ENCODE results near the gene ZNHIT1.

ZNHIT1 gene

DNA sequence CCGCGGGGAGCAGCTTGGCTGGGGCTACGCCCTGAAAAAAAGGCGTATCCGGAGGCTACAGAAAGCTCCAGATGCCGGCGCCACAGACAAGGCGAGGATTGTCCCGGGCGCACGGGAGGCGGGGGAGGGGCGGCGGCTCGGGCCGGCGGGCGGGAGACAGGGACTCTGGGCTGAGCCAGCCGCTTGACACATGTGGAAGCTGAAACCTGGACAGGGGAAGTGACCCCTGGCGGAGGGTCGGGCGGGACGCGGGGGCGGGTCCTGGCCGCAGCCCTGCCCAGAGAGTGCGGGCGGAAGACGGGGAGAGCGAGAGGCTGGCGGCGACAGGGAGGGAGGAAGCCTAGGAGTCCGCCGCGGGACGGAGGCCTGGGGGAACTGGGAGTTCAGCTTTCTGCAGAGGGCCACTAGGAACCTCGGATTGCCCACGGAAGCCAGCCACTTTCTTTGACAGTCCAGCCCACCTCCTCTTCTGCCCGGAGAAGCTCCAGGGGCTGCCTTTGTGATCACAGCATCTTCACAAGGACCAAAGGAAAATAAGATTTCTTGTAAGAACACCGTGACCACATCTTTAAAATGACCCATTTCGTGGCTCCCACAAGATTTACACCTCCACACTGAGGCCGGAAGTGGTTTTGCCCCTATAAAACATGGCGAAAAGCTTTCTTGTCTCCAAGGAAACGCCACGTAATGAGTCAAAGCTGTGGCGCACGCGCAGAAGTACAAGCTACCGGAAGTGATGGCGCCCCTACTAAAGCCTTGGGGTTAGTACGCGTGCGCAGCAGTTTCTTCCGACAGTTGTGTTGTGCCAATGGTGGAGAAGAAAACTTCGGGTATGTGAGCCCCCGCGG is at the start of gene ZNHIT1, which contains the start of gene PLOD3:
ZNHIT1 (plus strand) TSS at position 778 of the 848 bp plus-strand sequence; CDS start at position 809, 31 bp downstream.
PLOD3 (minus strand) TSS at position 194 of the 848 bp plus-strand sequence. CDS start 307 bp downstream, outside the sequence.
- DNase-seq (ENCODE audit: low read depth in 3 of 3, low spot score in 1 of 3), result peak; percentile 85 to 94 (median 93)

GRCh38 chr7:101168412-101169049 is 49.4 kb upstream of the ZNHIT1 start:
- DNase-seq (ENCODE audit: low read depth in 3 of 3, low spot score in 1 of 3), result no peak

GRCh38 chr7:101169110-101169837 is 48.7 kb upstream of the ZNHIT1 start:
- no peak for DNase-seq (ENCODE audit: low read depth in 3 of 3, low spot score in 1 of 3)

DNA sequence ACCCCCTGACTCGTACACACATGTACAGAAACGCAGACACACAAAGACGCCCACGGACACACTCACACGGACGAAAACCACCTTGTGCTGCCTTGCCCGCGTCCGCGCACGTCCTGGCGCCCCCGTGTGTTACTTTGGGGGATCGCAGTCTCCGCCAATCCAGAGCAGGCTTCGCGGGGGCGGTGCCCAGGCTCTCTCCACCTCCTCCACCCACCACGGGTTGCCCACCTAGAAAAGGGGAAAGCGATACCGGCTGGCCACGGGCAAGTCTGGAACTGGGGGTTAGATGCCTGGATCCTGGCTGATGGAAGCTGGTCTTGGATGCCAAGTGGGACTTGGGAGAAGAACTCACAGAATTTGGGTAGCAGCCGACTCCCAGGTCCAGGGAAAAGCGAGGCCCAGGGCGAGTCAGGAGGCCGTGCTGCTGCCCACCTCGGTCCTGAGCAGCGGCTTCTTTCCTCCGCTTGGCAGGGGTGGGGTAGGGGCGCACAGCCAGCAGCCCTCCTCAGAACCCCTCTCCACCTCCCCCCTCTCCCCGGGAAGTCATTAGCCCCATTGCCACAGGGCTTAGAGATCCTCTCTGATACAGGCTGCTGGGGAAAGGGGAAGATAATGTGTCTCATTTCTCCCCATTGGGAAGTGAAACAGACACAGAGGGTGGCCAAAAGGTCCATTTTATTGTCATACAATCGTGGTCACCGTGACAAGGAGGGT is 48.0 kb upstream of the ZNHIT1 start:
- peak; percentile 31 to 81 (median 63) for DNase-seq (ENCODE audit: low read depth in 3 of 3, low spot score in 1 of 3)

GRCh38 chr7:101170617-101171441 is 47.1 kb upstream of the ZNHIT1 start:
- DNase-seq (ENCODE audit: low read depth in 3 of 3, low spot score in 1 of 3), result no peak

- DNase-seq (ENCODE audit: low read depth in 3 of 3, low spot score in 1 of 3), result no peak
Measured at GRCh38 chr7:101171442-101171837, 46.5 kb upstream of the ZNHIT1 start.

GRCh38 chr7:101172005-101172853 is 45.7 kb upstream of the ZNHIT1 start:
- no peak for DNase-seq (ENCODE audit: low read depth in 3 of 3, low spot score in 1 of 3)

DNA sequence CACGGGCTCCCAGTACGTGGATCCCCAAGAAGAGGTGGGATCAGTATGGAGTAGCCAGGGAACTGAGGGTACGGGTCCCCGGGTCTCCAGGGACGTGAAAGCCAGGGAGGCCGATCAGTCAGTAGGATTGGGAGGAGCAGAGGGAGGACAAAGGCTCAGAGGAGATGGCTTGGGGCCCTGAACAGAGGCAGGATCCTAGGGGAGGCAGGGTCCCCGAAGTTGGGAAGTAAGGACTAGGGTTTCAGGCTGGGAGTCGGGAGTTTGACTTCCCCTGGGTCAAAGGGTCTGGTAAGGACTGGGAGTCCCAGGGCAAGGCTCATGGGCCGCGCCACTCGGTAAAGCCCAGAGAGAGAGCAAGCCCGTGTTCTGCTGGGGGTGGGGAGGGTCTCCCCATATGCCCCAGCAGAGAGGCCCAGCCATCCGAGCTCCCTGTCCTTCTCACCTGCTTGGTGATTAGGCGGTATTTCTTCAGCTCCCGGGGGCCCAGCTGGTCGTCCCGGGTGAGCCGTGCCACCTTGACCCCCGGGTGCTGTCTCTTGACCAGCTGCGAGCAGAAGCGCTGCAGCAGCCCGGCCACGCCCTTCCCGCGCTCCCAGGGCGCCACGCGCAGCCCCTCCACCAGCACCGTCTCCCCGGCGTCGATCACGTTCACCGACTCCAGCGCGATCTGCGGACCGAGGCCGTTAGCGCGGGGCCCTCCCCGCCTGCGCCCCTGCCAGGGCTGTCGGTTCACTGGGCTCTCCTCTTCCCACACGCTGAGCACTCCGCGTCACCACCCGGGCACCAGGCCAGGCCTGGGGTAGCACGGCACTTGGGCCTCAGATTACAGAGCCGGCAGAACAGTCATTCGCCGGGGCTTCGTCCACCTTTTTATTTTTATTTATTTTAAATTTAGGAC is 44.9 kb upstream of the ZNHIT1 start:
- DNase-seq (ENCODE audit: low read depth in 3 of 3, low spot score in 1 of 3), result no peak

DNA sequence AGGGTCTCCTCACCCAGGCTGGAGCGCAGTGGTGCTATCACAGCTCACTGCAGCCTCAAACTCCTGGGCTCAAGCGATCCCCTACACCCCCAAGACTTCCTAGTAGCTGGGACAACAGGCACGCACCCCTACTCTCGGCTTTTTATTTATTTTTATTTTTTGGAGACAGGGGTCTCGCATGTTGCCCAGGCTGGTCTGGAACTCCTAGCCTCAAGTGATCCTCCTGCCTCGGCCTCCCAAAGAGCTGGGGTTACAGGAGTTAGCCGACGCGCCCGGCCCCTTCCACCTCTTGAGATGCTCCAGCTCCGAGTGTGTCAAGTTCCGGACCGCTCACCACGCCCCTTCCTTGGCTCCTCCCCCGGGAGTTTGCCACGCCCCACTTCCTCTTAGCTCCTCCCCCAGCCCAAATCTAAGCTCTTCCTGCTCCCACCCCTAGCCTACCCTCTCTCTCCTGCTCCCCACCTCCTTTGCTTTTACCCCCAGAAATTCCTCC is 44.2 kb upstream of the ZNHIT1 start:
- DNase-seq (ENCODE audit: low read depth in 3 of 3, low spot score in 1 of 3), result peak in 2 of 3 donors; percentile 31 to 58

DNA sequence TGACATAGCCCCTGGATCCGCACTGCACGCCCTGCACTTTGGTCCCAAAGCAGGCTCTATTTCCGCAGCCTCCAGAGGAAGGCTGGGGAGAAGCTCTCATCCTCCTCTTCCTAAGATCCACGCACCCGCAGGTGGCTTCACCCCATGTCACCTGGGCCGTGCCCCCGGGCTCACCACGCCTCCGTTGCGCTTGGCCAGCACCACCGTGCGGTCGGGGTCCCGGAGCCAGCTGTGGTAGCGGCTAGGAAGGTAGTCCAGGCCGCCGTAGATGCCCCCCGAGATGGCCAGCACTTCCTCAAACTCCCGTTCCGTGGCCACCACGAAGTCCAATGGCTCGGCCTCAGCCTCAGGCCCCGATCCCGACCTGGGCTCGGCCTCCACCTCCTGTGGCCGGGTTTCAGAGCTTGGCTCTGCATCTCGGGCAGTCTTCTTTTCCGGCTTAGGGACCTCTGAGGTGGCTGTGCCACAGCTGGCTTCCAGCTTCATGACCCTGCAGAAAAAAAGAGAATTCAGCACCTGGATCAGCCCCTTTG is 43.6 kb upstream of the ZNHIT1 start:
- no peak for DNase-seq (ENCODE audit: low read depth in 3 of 3, low spot score in 1 of 3)

DNA sequence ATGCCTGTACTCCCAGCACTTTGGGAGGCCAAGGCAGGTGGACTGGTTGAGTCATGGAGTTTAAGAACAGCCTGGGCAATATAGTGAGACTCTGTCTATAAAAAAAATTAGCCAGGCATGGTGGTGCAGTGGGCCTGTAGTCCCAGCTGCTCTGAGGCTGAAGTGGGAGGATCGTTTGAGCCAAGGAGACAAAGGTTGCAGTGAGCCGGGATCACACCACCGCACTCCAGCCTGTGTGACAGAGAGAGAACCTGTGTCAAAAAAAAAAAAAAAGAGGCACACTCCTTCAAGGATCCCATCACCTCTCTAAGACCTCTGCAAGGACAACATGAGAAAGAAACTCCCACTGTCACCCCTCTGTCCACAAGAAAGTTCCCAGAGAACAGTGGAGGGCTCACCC is 42.3 kb upstream of the ZNHIT1 start:
- no peak for DNase-seq (ENCODE audit: low read depth in 3 of 3, low spot score in 1 of 3)

DNA sequence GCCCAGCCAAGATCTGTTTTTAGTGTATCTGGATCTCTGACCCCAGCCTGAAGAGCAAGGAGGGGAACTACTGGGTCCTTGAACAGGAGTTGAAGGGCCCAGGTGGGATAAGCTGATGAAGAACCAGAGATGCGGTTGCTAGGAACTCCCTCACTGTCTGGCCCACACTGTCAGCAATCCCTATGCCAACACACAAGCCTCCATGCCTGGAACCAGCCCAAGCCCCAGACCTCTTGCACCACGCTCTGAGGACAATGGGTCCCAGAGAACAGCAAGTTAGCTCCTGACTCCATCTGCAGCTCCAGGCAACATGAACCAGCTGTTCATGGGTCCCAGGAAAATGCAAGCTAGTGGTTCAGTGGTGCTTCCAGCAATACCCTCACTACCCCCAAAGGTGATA is 40.3 kb upstream of the ZNHIT1 start:
- no peak for DNase-seq (ENCODE audit: low read depth in 3 of 3, low spot score in 1 of 3)

DNA sequence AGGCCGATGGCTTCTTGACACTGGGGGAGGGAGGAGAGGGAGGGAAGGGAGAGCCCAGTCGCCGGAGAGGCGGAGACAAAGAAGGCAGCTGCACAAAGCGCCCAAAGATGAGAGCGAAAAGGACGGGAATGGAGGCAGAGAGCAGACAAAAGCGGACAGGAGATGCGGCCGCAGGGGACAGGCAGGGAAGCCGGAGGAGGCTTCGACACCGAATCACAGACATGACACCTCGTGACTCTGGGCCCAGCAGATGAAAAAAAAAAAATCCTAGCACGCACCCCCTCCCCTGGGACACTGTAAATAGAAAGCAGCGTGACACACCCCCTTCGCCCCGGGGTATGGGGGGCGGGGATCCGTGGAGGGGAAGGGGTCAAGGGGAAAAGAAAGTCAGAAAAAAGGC is 38.8 kb upstream of the ZNHIT1 start:
- DNase-seq (ENCODE audit: low read depth in 3 of 3, low spot score in 1 of 3), result no peak

GRCh38 chr7:101179713-101180112 is 38.3 kb upstream of the ZNHIT1 start:
- DNase-seq (ENCODE audit: low read depth in 3 of 3, low spot score in 1 of 3), result no peak

- no peak for DNase-seq (ENCODE audit: low read depth in 3 of 3, low spot score in 1 of 3)
Measured at GRCh38 chr7:101180130-101180755, 37.7 kb upstream of the ZNHIT1 start, which contains the start of gene NAT16. Gene NAT16 (minus strand): TSS chr7:101180293. CDS start chr7:101174807, 5,486 bp downstream.

GRCh38 chr7:101185258-101185839 is 32.6 kb upstream of the ZNHIT1 start:
- DNase-seq (ENCODE audit: low read depth in 3 of 3, low spot score in 1 of 3), result no peak

GRCh38 chr7:101186194-101186593 is 31.8 kb upstream of the ZNHIT1 start:
- no peak for DNase-seq (ENCODE audit: low read depth in 3 of 3, low spot score in 1 of 3)

Measured in stimulated activated CD4-positive, alpha-beta T cell treated with anti-CD3 and anti-CD28 coated beads, TNF-alpha, amount 100 ng/mL, for 1 hour (primary cell).